ENCODE results near the gene LILRA2.

DNA sequence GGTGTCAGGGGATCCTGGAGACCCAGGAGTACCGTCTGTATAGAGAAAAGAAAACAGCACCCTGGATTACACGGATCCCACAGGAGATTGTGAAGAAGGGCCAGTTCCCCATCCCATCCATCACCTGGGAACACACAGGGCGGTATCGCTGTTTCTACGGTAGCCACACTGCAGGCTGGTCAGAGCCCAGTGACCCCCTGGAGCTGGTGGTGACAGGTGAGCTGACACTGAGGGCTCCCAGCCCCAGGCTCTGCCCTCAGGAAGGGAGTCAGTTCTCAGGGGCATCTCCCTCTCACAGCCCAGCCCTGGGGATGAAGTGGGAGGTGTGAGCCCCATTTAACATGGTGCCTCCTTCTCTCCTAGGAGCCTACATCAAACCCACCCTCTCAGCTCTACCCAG lies 21.1 kb downstream of the LILRA2 start:
- TF ChIP-seq, protein P1, sequence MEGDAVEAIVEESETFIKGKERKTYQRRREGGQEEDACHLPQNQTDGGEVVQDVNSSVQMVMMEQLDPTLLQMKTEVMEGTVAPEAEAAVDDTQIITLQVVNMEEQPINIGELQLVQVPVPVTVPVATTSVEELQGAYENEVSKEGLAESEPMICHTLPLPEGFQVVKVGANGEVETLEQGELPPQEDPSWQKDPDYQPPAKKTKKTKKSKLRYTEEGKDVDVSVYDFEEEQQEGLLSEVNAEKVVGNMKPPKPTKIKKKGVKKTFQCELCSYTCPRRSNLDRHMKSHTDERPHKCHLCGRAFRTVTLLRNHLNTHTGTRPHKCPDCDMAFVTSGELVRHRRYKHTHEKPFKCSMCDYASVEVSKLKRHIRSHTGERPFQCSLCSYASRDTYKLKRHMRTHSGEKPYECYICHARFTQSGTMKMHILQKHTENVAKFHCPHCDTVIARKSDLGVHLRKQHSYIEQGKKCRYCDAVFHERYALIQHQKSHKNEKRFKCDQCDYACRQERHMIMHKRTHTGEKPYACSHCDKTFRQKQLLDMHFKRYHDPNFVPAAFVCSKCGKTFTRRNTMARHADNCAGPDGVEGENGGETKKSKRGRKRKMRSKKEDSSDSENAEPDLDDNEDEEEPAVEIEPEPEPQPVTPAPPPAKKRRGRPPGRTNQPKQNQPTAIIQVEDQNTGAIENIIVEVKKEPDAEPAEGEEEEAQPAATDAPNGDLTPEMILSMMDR (IDR thresholded peaks at IDR 0.05) = no peak
- no peak for TF ChIP-seq ZFX (IDR thresholded peaks at IDR 0.05; ENCODE audit: borderline replicate concordance)

All from 22Rv1 (cell line).